ENCODE measurements around the gene BLNK.
"Not testable (repeated sequence)": the region's sequence is repeated elsewhere in the genome, so short reads cannot be mapped to it uniquely, and the experiment has no call there.

The BLNK gene

GRCh38 chr10:96218826-96219225, 52.5 kb downstream of the BLNK start:
- no peak for FAIRE-seq

GRCh38 chr10:96217711-96218110, 53.7 kb downstream of the BLNK start:
- FAIRE-seq: no peak

GRCh38 chr10:96216775-96217174, 54.6 kb downstream of the BLNK start:
- no peak for FAIRE-seq

GRCh38 chr10:96212911-96213310, 58.5 kb downstream of the BLNK start:
- FAIRE-seq: no peak

- FAIRE-seq: no peak
Observed at GRCh38 chr10:96211764-96212163, 59.6 kb downstream of the BLNK start.

GRCh38 chr10:96208946-96209345, 62.4 kb downstream of the BLNK start:
- no peak for FAIRE-seq

- FAIRE-seq: no peak
Observed at GRCh38 chr10:96208271-96208670, 63.1 kb downstream of the BLNK start.

GRCh38 chr10:96205580-96205979, 65.8 kb downstream of the BLNK start:
- no peak for FAIRE-seq

- no peak for FAIRE-seq
Observed at GRCh38 chr10:96201525-96201924, 69.8 kb downstream of the BLNK start.

- FAIRE-seq: not testable (repeated sequence)
Observed at GRCh38 chr10:96189505-96189904, 81.9 kb downstream of the BLNK start.

- FAIRE-seq: no peak
Observed at GRCh38 chr10:96188916-96189315, 82.5 kb downstream of the BLNK start.

- no peak for FAIRE-seq
Observed at GRCh38 chr10:96188421-96188820, 82.9 kb downstream of the BLNK start.

GRCh38 chr10:96176985-96177384, 94.4 kb downstream of the BLNK start:
- FAIRE-seq: no peak

- no peak for FAIRE-seq
Observed at GRCh38 chr10:96172666-96173065, 98.7 kb downstream of the BLNK start.

GRCh38 chr10:96170230-96170629, 101.1 kb downstream of the BLNK start:
- FAIRE-seq: no peak

GRCh38 chr10:96168546-96168945, 102.8 kb downstream of the BLNK start:
- no peak for FAIRE-seq

- no peak for FAIRE-seq
Observed at GRCh38 chr10:96165726-96166125, 105.6 kb downstream of the BLNK start.

- FAIRE-seq: no peak
Observed at GRCh38 chr10:96153070-96153469, 118.3 kb downstream of the BLNK start.

- FAIRE-seq: peak; percentile 45
Observed at GRCh38 chr10:96152437-96152836, 118.9 kb downstream of the BLNK start.

Measured in colon (tissue), 2 donors.